A549 (cell line): ENCODE data around the gene POT1. TPM values are rescaled to one million over a fixed set of nuclear protein-coding genes. Genes with fewer than 3 reads are reported as not detected.
"Not testable (repeated sequence)": the region's sequence is repeated elsewhere in the genome, so short reads cannot be mapped to it uniquely, and the experiment has no call there.

ENCODE experiments used
- ATAC-seq, 2 experiments: fragments of 200-7000 bp in 1 of 2; fragments of >200 bp in 1 of 2; cut with Nextera tagmentation in 1 of 2; cut with Tn5 transposase in 1 of 2; 3 replicates each; pipeline versions ENCODE4 v1.8.0 to v1.9.1; 2018 to 2020; ENCODE audit warnings: mild to moderate bottlenecking in 1 of 2, moderate library complexity in 1 of 2
- CTCF ChIA-PET: fragments of 300-600 bp; sonication (Branson Sonifier 250); formaldehyde crosslinking; extraction: SDS; loops from one replicate; lab custom pipeline; 2021; ENCODE audit warnings: antibody characterized with exemption, inconsistent platforms; lab: Yijun Ruan, JAX
- POLR2A ChIA-PET: fragments of 350-600 bp; formaldehyde crosslinking; extraction: SDS; loops from one replicate; lab custom pipeline; 2021; ENCODE audit warnings: antibody characterized with exemption, inconsistent platforms; lab: Yijun Ruan, JAX
- DNase-seq, 2 experiments: peaks; one replicate each; pipeline versions ENCODE4 v3.0.0 to v3.0.0-alpha.2; 2011 to 2016; ENCODE audit warnings: low read depth in 1 of 2, low spot score in 1 of 2
- FAIRE-seq: peaks from 2 replicates; lab custom pipeline; 2011; peaks lifted over from hg19 to GRCh38; lab: Jason Lieb, UNC
- H3K27ac ChIP-seq, 2 experiments: fragments of >200 bp; sonication (Bioruptor Twin); formaldehyde crosslinking; 3 replicates each; pipeline ENCODE4 v1.5.1; 2016 to 2017
- H3K4me1 ChIP-seq: fragments of >200 bp; sonication (Bioruptor Twin); formaldehyde crosslinking; 3 replicates; pipeline ENCODE4 v1.6.1; 2016
- H3K4me2 ChIP-seq: fragments of >200 bp; sonication (Bioruptor Twin); formaldehyde crosslinking; 3 replicates; pipeline ENCODE4 v1.6.1; 2016
- H3K4me3 ChIP-seq: fragments of >200 bp; sonication (Bioruptor Twin); formaldehyde crosslinking; 3 replicates; pipeline ENCODE4 v1.5.1; 2016
- H3K9me3 ChIP-seq: fragments of >200 bp; sonication (Bioruptor Twin); formaldehyde crosslinking; 3 replicates; pipeline ENCODE4 v1.6.1; 2016
- BHLHE40 ChIP-seq: IDR thresholded peaks from 2 replicates; pipeline ENCODE4 v1.6.1; 2012; ENCODE audit warnings: low read depth, low read length, inconsistent platforms
- CBX2 ChIP-seq: fragments of 200-600 bp; sonication (generic); IDR thresholded peaks from 2 replicates; pipeline ENCODE4 v1.6.1; 2016; ENCODE audit warnings: low read depth, mild to moderate bottlenecking, borderline replicate concordance
- CEBPB ChIP-seq, 2 experiments: fragments of >200 bp in 1 of 2; sonication (Bioruptor Twin) in 1 of 2; formaldehyde crosslinking in 1 of 2; IDR thresholded peaks; 2 replicates each; pipeline ENCODE4 v1.6.1; 2012 to 2016
- CHD4 ChIP-seq: fragments of 200-600 bp; sonication (generic); IDR thresholded peaks from 2 replicates; pipeline ENCODE4 v1.6.1; 2016; ENCODE audit warnings: antibody characterized with exemption, mild to moderate bottlenecking, borderline replicate concordance
- EP300 ChIP-seq, 2 experiments: fragments of >200 bp; sonication (Bioruptor Twin); formaldehyde crosslinking; IDR thresholded peaks; 2 replicates in 1 of 2; 3 replicates in 1 of 2; pipeline ENCODE4 v1.6.1; 2016 to 2017
- GATA3 ChIP-seq: IDR thresholded peaks from 2 replicates; pipeline ENCODE4 v1.6.1; 2012; ENCODE audit warnings: borderline replicate concordance
- MAZ ChIP-seq: fragments of 150-350 bp; IDR thresholded peaks from 2 replicates; pipeline ENCODE4 v1.6.1; 2014; ENCODE audit warnings: antibody characterized with exemption, low read depth, low read length, borderline replicate concordance
- MYC ChIP-seq: IDR thresholded peaks from 2 replicates; pipeline ENCODE4 v1.6.1; 2012; ENCODE audit warnings: mild to moderate bottlenecking, inconsistent platforms, low read length, improper control_type of control experiment, borderline replicate concordance
- NFE2L2 ChIP-seq: fragments of 150-350 bp; conservative IDR thresholded peaks from 2 replicates; pipeline ENCODE4 v1.6.1; 2014; ENCODE audit warnings: low read length
- RNF2 ChIP-seq: fragments of 200-600 bp; sonication (generic); IDR thresholded peaks from 2 replicates; pipeline ENCODE4 v1.6.1; 2016; ENCODE audit warnings: low read depth, mild to moderate bottlenecking, antibody characterized with exemption, moderate library complexity, borderline replicate concordance
- SREBF2 ChIP-seq: fragments of 450-650 bp; IDR thresholded peaks from 2 replicates; pipeline ENCODE4 v1.6.1; 2014; ENCODE audit warnings: mild to moderate bottlenecking, moderate library complexity
- USF2 ChIP-seq: fragments of 450-650 bp; IDR thresholded peaks from 2 replicates; pipeline ENCODE4 v1.6.1; 2014; ENCODE audit warnings: antibody characterized with exemption
- ZC3H11A ChIP-seq: fragments of 450-650 bp; IDR thresholded peaks from 2 replicates; pipeline ENCODE4 v1.6.1; 2014; ENCODE audit warnings: antibody characterized with exemption, mild to moderate bottlenecking
- ZFP36 ChIP-seq: fragments of 450-650 bp; IDR thresholded peaks from 2 replicates; pipeline ENCODE4 v1.6.1; 2014; ENCODE audit warnings: borderline replicate concordance; ENCODE audit not compliant: partially characterized antibody
- ZSCAN20 ChIP-seq: fragments of 250-450 bp; sonication (Bioruptor Pico); IDR thresholded peaks from 2 replicates; pipeline ENCODE4 v1.8.0; 2022; ENCODE audit warnings: mild to moderate bottlenecking, moderate library complexity
- WGBS: methylation state at CpG from one replicate; pipeline ENCODE4 v1.1.6; 2017; ENCODE audit errors: missing lambda C conversion rate; 5-methylcytosine and 5-hydroxymethylcytosine counted together
- polyA plus RNA-seq, 4 experiments: library from polyadenylated mRNA; depleted of rRNA in 3 of 4; stranded (reverse); fragments of >200 nt; fragmentation: RNase III in 1 of 4; extraction: RNeasy Plus Mini Kit Qiagen cat#74134 plus additional on column Dnase treatment in 1 of 4; gene quantifications; 2 replicates in 3 of 4; 3 replicates in 1 of 4; pipeline ENCODE4 v1.2.3, GENCODE V29; 2011 to 2017
- TF ChIP-seq, protein P1 (sequence below): fragments of 250-450 bp; sonication (Bioruptor Pico); IDR thresholded peaks from 2 replicates; pipeline ENCODE4 v1.5.0; 2021; ENCODE audit warnings: mild to moderate bottlenecking, moderate library complexity, borderline replicate concordance
- TF ChIP-seq, protein P2 (sequence below): fragments of 150-350 bp; IDR thresholded peaks from 2 replicates; pipeline ENCODE4 v1.6.1; 2014; ENCODE audit warnings: low read depth, mild to moderate bottlenecking, low read length
- TF ChIP-seq, protein P3 (sequence below): IDR thresholded peaks from 2 replicates; pipeline ENCODE4 v1.6.1; 2012
- TF ChIP-seq, protein P4 (sequence below): fragments of >200 bp; sonication (Bioruptor Twin); formaldehyde crosslinking; IDR thresholded peaks from 3 replicates; pipeline ENCODE4 v1.6.1; 2016

POT1 gene
- polyA plus RNA-seq, 2 of the 4 experiments (the other 2 are of a cell fraction): 21.6 to 56.2 TPM

GRCh38 chr7:124959676-124960075 is 30.1 kb upstream of the POT1 start (continued):
- TF ChIP-seq, protein P1, sequence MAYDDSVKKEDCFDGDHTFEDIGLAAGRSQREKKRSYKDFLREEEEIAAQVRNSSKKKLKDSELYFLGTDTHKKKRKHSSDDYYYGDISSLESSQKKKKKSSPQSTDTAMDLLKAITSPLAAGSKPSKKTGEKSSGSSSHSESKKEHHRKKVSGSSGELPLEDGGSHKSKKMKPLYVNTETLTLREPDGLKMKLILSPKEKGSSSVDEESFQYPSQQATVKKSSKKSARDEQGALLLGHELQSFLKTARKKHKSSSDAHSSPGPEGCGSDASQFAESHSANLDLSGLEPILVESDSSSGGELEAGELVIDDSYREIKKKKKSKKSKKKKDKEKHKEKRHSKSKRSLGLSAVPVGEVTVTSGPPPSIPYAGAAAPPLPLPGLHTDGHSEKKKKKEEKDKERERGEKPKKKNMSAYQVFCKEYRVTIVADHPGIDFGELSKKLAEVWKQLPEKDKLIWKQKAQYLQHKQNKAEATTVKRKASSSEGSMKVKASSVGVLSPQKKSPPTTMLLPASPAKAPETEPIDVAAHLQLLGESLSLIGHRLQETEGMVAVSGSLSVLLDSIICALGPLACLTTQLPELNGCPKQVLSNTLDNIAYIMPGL: no peak
- TF ChIP-seq CEBPB (IDR thresholded peaks at IDR 0.05): no peak
- no peak for TF ChIP-seq RNF2
- TF ChIP-seq CBX2: no peak

GRCh38 chr7:124957952-124958351 is 28.3 kb upstream of the POT1 start:
- H3K4me3 ChIP-seq, H3K9me3 ChIP-seq, H3K27ac ChIP-seq, H3K4me2 ChIP-seq, DNase-seq, H3K4me1 ChIP-seq, CTCF ChIA-PET, ATAC-seq, POLR2A ChIA-PET, FAIRE-seq: not testable (repeated sequence)
- peak; percentile 52 for TF ChIP-seq ZFP36
- WGBS: 20% methylated on average over 1 of the region's 1 CpG

DNA sequence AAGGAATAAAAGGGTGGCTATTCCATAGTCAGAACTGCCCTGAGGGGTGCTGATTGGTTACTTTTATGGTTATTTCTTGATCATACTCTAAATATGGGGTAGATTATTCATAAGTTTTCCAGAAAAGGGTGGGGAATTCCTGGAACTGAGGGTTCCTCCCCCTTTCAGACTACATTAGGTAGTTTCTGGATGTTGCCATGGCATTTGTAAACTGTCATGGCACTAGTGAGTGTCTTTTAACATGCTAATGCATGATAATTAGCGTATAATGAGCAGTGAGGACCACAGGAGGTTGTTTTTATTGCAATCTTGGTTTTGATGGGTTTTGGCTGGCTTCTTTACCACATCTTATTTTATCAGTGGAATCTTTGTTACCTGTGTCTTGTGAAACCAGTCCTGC is 26.5 kb upstream of the POT1 start:
- no peak overlapping the region for H3K4me3 ChIP-seq
- H3K27ac ChIP-seq: no peak overlapping the region
- POLR2A ChIA-PET: no interaction called here
- FAIRE-seq: no peak
- H3K9me3 ChIP-seq: no peaks in the 10 kb centered on the region; the same call in 2 of the 3 replicates
- DNase-seq: no peak
- H3K4me2 ChIP-seq: no peak overlapping the region
- WGBS: 0% methylated on average over 1 of the region's 1 CpG
- CTCF ChIA-PET: no interaction called here
- ATAC-seq: no peak
- TF ChIP-seq ZC3H11A (no peak), MYC (no peak), USF2 (no peak), NFE2L2 (no peak)
- TF ChIP-seq, all 56 proteins: peak for 0
- H3K4me1 ChIP-seq: no peaks in the 10 kb centered on the region

GRCh38 chr7:124954790-124955189 is 25.2 kb upstream of the POT1 start:
- FAIRE-seq: no peak
- H3K27ac ChIP-seq: no peak overlapping the region
- ChIA-PET POLR2A (no interaction called here), CTCF (no interaction called here)
- no peak for ATAC-seq
- H3K4me2 ChIP-seq: no peak overlapping the region
- H3K9me3 ChIP-seq: no peaks in the 10 kb centered on the region; the same call in 2 of the 3 replicates
- DNase-seq: no peak
- no peak for TF ChIP-seq CHD4
- TF ChIP-seq, protein P2, sequence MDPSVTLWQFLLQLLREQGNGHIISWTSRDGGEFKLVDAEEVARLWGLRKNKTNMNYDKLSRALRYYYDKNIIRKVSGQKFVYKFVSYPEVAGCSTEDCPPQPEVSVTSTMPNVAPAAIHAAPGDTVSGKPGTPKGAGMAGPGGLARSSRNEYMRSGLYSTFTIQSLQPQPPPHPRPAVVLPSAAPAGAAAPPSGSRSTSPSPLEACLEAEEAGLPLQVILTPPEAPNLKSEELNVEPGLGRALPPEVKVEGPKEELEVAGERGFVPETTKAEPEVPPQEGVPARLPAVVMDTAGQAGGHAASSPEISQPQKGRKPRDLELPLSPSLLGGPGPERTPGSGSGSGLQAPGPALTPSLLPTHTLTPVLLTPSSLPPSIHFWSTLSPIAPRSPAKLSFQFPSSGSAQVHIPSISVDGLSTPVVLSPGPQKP: no peak
- TF ChIP-seq EP300 (IDR thresholded peaks at IDR 0.05): no peak
- no peak for TF ChIP-seq MAZ
- TF ChIP-seq ZSCAN20 (CRISPR knock-in tag): no peak
- TF ChIP-seq, protein P3, sequence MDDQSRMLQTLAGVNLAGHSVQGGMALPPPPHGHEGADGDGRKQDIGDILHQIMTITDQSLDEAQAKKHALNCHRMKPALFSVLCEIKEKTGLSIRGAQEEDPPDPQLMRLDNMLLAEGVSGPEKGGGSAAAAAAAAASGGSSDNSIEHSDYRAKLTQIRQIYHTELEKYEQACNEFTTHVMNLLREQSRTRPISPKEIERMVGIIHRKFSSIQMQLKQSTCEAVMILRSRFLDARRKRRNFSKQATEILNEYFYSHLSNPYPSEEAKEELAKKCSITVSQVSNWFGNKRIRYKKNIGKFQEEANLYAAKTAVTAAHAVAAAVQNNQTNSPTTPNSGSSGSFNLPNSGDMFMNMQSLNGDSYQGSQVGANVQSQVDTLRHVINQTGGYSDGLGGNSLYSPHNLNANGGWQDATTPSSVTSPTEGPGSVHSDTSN: no peak
- TF ChIP-seq, protein P4, sequence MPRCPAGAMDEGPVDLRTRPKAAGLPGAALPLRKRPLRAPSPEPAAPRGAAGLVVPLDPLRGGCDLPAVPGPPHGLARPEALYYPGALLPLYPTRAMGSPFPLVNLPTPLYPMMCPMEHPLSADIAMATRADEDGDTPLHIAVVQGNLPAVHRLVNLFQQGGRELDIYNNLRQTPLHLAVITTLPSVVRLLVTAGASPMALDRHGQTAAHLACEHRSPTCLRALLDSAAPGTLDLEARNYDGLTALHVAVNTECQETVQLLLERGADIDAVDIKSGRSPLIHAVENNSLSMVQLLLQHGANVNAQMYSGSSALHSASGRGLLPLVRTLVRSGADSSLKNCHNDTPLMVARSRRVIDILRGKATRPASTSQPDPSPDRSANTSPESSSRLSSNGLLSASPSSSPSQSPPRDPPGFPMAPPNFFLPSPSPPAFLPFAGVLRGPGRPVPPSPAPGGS: no peak
- no peak for TF ChIP-seq ZC3H11A
- no peak for TF ChIP-seq GATA3
- no peak for TF ChIP-seq MYC
- TF ChIP-seq BHLHE40: no peak
- no peak for TF ChIP-seq SREBF2
- no peaks in the 10 kb centered on the region for H3K4me1 ChIP-seq
- no peak overlapping the region for H3K4me3 ChIP-seq
